ENCODE results near the gene OR4A5. TPM values are rescaled to one million over a fixed set of nuclear protein-coding genes. Genes with fewer than 3 reads are reported as not detected.

Gene OR4A5, protein sequence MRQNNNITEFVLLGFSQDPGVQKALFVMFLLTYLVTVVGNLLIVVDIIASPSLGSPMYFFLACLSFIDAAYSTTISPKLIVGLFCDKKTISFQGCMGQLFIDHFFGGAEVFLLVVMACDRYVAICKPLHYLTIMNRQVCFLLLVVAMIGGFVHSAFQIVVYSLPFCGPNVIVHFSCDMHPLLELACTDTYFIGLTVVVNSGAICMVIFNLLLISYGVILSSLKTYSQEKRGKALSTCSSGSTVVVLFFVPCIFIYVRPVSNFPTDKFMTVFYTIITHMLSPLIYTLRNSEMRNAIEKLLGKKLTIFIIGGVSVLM
- not detected in 2 replicates for total RNA-seq

GRCh38 chr11:54706532-54706931, at the start of gene OR4A5:
Gene OR4A5, plus strand, starts transcription at chr11:54706832. Its CDS starts 53 bp downstream, at chr11:54706885.

Other genes starting within 250 kb of the OR4A5 start
- gene OR4C46, start 102.8 kb upstream of the OR4A5 start, total RNA-seq = not detected in 2 replicates